GM18519 (cell line): Measurements from ENCODE around the gene RHOU.

Source experiments
- ATAC-seq: cut with Tn5 transposase; IDR thresholded peaks from one replicate; pipeline ENCODE4 v1.9.1; 2021; ENCODE audit warnings: mild to moderate bottlenecking, moderate library complexity; ENCODE audit not compliant: unreplicated experiment, low FRiP score

RHOU gene

GRCh38 chr1:228736844-228737445 lies 1.7 kb downstream of the RHOU start:
- ATAC-seq: no peak

GRCh38 chr1:228737601-228738041 lies 2.3 kb downstream of the RHOU start:
- ATAC-seq: no peak

DNA sequence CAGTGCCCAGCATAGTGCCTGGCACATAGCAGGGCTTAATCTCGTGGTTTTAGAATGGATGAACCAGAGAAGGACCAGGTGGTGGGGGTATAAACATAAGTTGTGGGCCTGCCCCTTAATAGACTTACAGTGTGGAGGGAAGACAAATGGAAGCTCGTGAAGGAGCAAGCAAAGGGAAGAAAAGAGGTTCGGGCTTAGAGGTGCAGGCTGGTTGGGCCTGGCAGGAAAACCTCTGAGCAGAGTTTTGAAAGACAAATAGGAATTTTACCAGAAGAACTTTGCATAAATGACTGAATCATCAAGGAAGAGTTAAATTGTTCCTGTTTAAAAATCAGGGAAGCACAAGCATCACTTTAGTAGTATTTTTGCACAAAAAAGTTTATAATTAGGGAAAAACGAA lies 4.5 kb downstream of the RHOU start:
- no peak for ATAC-seq

DNA sequence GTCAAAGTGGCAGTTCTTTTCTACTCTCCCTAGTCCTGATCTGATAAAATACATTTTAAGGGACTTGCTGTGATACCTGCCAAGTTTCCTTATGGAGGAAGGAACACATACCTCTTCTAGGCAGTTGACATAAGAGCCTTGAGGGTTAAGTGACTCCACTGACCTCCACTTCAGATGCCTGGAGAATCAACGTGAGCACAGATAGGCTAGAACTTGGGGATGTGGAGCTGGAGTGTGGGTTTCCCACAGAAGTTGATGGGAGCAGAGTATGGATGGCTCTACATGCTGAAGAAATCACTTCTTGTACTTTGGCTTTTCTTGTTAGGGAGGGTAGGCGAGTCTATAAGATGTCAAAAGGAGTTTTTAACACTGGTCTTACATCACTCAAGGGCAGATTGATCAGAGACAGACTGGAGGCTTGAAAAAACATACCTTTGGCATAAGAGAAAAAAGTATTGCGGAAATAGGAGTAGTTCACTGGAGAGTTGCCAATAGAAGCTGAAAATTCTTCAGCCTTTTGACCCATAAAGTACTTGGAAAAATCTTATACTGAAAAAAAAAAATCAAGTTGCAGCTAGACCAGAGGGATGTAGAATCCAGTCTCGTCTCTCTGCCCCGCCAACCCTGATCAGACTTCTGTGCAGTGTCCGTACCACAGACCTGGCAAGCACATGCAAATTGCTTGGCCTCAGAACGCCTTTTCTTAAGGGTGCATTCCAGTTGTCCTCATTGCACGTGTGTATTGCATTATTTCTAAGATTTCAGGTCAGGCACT lies 5.5 kb downstream of the RHOU start:
- ATAC-seq: no peak

GRCh38 chr1:228742281-228742860 lies 7.1 kb downstream of the RHOU start:
- no peak for ATAC-seq

DNA sequence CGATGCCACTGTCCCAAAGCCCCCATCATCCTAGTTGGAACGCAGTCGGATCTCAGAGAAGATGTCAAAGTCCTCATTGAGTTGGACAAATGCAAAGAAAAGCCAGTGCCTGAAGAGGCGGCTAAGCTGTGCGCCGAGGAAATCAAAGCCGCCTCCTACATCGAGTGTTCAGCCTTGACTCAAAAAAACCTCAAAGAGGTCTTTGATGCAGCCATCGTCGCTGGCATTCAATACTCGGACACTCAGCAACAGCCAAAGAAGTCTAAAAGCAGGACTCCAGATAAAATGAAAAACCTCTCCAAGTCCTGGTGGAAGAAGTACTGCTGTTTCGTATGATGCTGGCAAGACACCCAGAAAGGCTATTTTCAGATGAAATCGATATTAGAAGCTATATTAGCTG lies 8.1 kb downstream of the RHOU start:
- ATAC-seq: no peak

DNA sequence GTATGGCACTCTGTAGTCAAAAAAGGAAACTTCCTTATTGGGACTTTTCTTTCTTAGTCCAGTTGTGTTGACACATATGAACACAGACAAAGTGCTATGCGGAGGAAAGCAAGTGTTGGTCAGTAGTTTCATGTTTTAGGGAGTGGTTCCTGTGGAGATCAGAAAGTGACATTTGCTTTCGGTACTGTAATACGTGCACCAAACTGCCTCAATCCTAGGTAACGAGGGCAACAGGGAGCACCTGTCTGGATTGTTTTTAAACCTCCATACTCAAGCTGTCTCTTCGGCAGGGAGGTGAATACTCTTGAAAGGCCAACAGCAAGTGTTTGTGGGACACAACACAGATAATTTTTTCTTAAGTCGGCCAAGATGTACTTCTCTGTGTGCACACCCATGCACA lies 9.1 kb downstream of the RHOU start:
- ATAC-seq: no peak

- ATAC-seq: no peak
These were observed 9.6 kb downstream of the RHOU start for GRCh38 chr1:228744918-228745317.

GRCh38 chr1:228745497-228745896 lies 10.2 kb downstream of the RHOU start:
- ATAC-seq: no peak

- ATAC-seq: no peak
These were observed 12.1 kb downstream of the RHOU start for GRCh38 chr1:228747301-228747935.

- ATAC-seq: no peak
These were observed 12.8 kb downstream of the RHOU start for GRCh38 chr1:228748029-228748428.

GRCh38 chr1:228748431-228748830 lies 13.2 kb downstream of the RHOU start:
- no peak for ATAC-seq

DNA sequence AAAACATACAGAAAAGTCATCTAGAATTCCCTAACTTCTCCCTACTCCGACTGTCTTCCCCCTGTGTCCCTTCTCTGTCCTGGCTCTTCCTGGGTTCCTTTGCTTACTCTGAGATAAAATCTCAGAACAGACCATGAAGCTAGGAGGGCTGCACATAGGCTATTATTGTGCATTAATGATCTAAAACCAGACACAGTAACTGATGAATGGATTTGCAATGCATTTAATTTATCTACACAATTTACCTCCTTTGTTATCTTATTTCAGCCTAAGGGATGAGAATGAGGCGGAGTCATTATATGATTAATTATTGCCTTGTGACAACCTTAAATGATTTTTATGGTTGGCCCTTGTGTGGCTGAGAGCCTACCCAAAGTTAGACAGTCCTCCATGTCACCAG lies 14.5 kb downstream of the RHOU start:
- no peak for ATAC-seq

DNA sequence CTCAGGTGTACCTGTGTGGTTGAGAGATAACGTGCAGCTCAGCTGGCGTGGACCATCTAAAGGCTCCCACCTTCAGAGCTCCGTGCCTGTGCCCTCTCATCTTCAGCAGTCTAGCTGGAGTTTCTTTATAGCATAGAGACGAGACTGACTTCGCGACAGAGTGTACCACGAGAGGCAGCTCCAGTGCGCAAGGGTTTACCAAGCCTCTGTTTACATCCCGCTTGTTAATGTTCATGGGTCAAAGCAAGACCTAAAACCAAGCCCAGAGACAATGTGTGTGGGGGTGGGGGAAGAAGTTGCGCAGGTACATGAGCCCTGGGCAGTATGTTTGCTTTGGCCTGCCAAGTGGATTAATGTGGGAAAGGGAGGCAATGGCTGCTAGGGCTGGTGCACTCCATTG lies 15.6 kb downstream of the RHOU start:
- ATAC-seq: no peak

DNA sequence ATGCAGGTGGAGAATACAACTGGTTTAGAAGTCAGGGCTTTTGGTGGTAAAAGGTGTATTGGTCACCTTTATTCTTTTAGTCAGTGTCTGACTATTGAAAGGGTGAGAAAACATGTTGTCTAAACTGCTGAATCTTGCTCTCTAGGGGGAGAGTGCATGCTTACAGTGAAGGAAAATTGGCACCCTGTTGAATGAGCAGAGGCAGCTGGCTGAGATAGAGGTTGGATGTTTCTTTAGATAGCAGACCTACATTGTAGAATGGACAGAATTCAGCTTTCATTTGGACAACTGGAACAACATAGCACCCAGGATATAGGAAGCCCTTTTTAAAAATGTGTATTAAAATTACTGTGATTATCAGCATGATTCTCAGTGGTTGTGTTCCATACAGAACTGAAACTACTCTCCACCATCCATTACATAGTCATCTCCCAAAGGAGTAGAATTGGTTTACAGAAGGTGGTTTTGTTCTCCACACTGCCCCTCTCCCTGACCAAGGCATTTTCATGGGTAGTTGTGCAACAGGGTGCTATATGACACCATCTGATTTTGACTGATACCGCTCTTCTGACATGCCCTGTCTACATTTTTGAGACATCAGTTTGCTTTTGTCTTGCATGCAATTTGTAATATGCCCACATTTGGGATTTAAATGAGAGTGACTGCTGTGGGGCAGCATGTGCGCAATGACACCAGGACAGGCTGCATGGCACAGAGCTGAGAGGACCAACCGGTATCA lies 16.2 kb downstream of the RHOU start:
- ATAC-seq: no peak

GRCh38 chr1:228752258-228752657 lies 17.0 kb downstream of the RHOU start:
- ATAC-seq: no peak

GRCh38 chr1:228752675-228753265 lies 17.5 kb downstream of the RHOU start:
- ATAC-seq: no peak

DNA sequence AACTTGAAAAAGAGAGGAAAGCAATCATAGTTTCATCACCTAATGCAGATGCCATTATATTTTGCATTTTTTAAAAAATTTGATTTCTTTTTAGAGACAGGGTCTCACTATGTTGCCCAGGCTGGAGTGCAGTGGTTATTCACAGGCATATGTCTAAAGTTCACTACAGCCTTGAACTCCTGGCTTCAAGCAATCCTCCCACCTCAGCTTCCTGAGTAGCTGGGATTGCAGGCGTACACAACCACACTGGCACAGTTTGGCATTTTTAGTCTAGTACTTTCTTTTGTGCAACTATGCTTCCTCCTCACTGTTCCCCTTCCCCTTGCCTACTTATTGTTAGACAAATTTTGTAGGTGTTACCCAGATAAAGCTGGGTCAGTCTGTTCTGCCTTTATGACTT lies 18.0 kb downstream of the RHOU start:
- no peak for ATAC-seq

- ATAC-seq: no peak
These were observed 18.6 kb downstream of the RHOU start for GRCh38 chr1:228753786-228754360.

DNA sequence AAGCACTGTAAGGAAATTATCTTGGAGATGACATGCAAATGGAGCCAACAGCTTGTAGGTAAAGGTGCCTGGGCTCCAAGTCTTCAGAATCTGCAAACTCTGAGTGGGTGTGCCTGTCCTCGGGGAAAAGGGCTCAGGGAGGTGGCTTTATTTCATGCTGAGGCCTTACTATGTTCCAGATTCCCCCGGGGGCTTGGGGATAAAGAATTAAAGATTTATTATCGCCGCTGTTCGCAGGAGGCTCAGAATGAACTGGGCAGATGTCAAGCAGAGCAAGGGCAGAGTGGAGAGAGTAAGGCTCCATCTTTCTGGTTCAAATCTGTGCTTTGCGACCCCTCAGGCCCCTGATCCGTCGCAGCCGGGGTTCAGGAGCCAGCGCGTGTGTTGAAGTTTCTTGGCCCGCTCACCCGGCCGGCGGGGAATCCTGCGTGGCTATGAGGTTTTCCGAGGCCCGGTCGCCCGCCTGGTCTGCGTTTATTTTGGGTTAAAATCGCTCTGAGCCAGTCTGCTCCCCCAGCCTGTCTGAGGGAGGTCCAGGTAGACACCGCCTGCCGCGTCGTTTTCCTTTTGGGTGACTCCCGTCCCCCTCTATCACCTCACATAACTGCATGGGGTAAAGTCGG lies 19.5 kb downstream of the RHOU start:
- no peak for ATAC-seq
